HG03039 (cell line): Measurements from ENCODE around the gene ZDHHC11.
"Not testable (repeated sequence)": the region's sequence is repeated elsewhere in the genome, so short reads cannot be mapped to it uniquely, and the experiment has no call there.

ENCODE experiments used
- ATAC-seq: cut with Tn5 transposase; IDR thresholded peaks from one replicate; pipeline ENCODE4 v1.9.1; 2021; ENCODE audit warnings: mild to moderate bottlenecking, moderate library complexity; ENCODE audit not compliant: unreplicated experiment

ZDHHC11 gene

GRCh38 chr5:763998-764781, 86.6 kb downstream of the ZDHHC11 start:
- ATAC-seq = no peak

- no peak for ATAC-seq
Observed at GRCh38 chr5:763397-763796, 87.4 kb downstream of the ZDHHC11 start.

GRCh38 chr5:762996-763395, 87.8 kb downstream of the ZDHHC11 start:
- ATAC-seq = not testable (repeated sequence)

- no peak for ATAC-seq
Observed at GRCh38 chr5:761854-762710, 88.7 kb downstream of the ZDHHC11 start.

GRCh38 chr5:761059-761771, 89.6 kb downstream of the ZDHHC11 start:
- ATAC-seq = no peak

- ATAC-seq = no peak
Observed at GRCh38 chr5:760363-761058, 90.3 kb downstream of the ZDHHC11 start.

GRCh38 chr5:759781-760362, 90.9 kb downstream of the ZDHHC11 start:
- no peak for ATAC-seq

GRCh38 chr5:759111-759751, 91.6 kb downstream of the ZDHHC11 start:
- no peak for ATAC-seq

- ATAC-seq = no peak
Observed at GRCh38 chr5:758698-759053, 92.1 kb downstream of the ZDHHC11 start.

GRCh38 chr5:757931-758697, 92.7 kb downstream of the ZDHHC11 start:
- no peak for ATAC-seq

- no peak for ATAC-seq
Observed at GRCh38 chr5:757346-757930, 93.3 kb downstream of the ZDHHC11 start.

- ATAC-seq = no peak
Observed at GRCh38 chr5:756865-757345, 93.9 kb downstream of the ZDHHC11 start.

GRCh38 chr5:756171-756570, 94.6 kb downstream of the ZDHHC11 start:
- ATAC-seq = no peak

GRCh38 chr5:754143-754632, 96.6 kb downstream of the ZDHHC11 start:
- not testable (repeated sequence) for ATAC-seq

- not testable (repeated sequence) for ATAC-seq
Observed at GRCh38 chr5:753567-754142, 97.1 kb downstream of the ZDHHC11 start.

- ATAC-seq = not testable (repeated sequence)
Observed at GRCh38 chr5:752532-753115, 98.2 kb downstream of the ZDHHC11 start.

- ATAC-seq = not testable (repeated sequence)
Observed at GRCh38 chr5:751992-752391, 98.8 kb downstream of the ZDHHC11 start.

GRCh38 chr5:751496-751895, 99.3 kb downstream of the ZDHHC11 start:
- no peak for ATAC-seq
